ENCODE data around the gene PLIN5.
"Not testable (repeated sequence)": the region's sequence is repeated elsewhere in the genome, so short reads cannot be mapped to it uniquely, and the experiment has no call there.

The PLIN5 gene

GRCh38 chr19:4547303-4548237 is 12.5 kb upstream of the PLIN5 start:
- TF ChIP-seq EZH2 (IDR thresholded peaks at IDR 0.05; ENCODE audit: borderline replicate concordance, low read depth, low read length, severe bottlenecking), result no peak
- peak; percentile 57 for TF ChIP-seq CTCF (IDR thresholded peaks at IDR 0.05; ENCODE audit: borderline replicate concordance, extremely low read depth, low read length, poor library complexity, severe bottlenecking)
- Histone ChIP-seq H3K4me1 (ENCODE audit: insufficient read depth, low read length) (no peaks in the 10 kb centered on the region), H3K36me3 (ENCODE audit: insufficient read depth, low read length) (no peaks in the 10 kb centered on the region), H4K20me1 (ENCODE audit: insufficient read depth, low read length) (0 out of 2 replicates have a peak, but pooled peaks cover 9% of the 10 kb centered on the region), H3K4me2 (ENCODE audit: insufficient read depth, low read length) (no peak overlapping the region), H3K9me3 (ENCODE audit: insufficient read depth, low read length, severe bottlenecking) (no peaks in the 10 kb centered on the region), H2AFZ (ENCODE audit: low read depth, low read length) (no peak overlapping the region), H3K27me3 (ENCODE audit: insufficient read depth, low read length, poor library complexity) (no peaks in the 10 kb centered on the region), H3K79me2 (ENCODE audit: insufficient read depth, low read length) (no peaks in the 10 kb centered on the region), H3K27ac (ENCODE audit: low read length) (no peak overlapping the region), H3K4me3 (ENCODE audit: low read depth in 1 of 2, low read length in 2 of 2) (no peak overlapping the region), H3K9ac (ENCODE audit: low read depth, low read length) (no peak overlapping the region)
- DNase-seq (peak; percentile 34), ATAC-seq (ENCODE audit: insufficient read depth, low read depth) (0 out of 3 replicates have a peak, but pooled peaks have one; percentile 22)

- TF ChIP-seq CTCF (IDR thresholded peaks at IDR 0.05; ENCODE audit: borderline replicate concordance, extremely low read depth, low read length, poor library complexity, severe bottlenecking) (no peak), EZH2 (IDR thresholded peaks at IDR 0.05; ENCODE audit: borderline replicate concordance, low read depth, low read length, severe bottlenecking) (no peak)
- Histone ChIP-seq H3K4me2 (ENCODE audit: insufficient read depth, low read length) (no peak overlapping the region), H4K20me1 (ENCODE audit: insufficient read depth, low read length) (0 out of 2 replicates have a peak, but pooled peaks cover 9% of the 10 kb centered on the region), H3K27ac (ENCODE audit: low read length) (no peak overlapping the region), H3K4me3 (ENCODE audit: low read depth in 1 of 2, low read length in 2 of 2) (no peak overlapping the region), H2AFZ (ENCODE audit: low read depth, low read length) (no peak overlapping the region), H3K36me3 (ENCODE audit: insufficient read depth, low read length) (no peaks in the 10 kb centered on the region), H3K79me2 (ENCODE audit: insufficient read depth, low read length) (no peaks in the 10 kb centered on the region), H3K9me3 (ENCODE audit: insufficient read depth, low read length, severe bottlenecking) (no peaks in the 10 kb centered on the region), H3K4me1 (ENCODE audit: insufficient read depth, low read length) (no peaks in the 10 kb centered on the region), H3K27me3 (ENCODE audit: insufficient read depth, low read length, poor library complexity) (no peaks in the 10 kb centered on the region), H3K9ac (ENCODE audit: low read depth, low read length) (no peak overlapping the region)
- ATAC-seq (ENCODE audit: insufficient read depth, low read depth) (no peak), DNase-seq (no peak)
Measured at GRCh38 chr19:4543842-4544647, 9.0 kb upstream of the PLIN5 start.

- no peak overlapping the region for H2AFZ ChIP-seq (ENCODE audit: low read depth, low read length)
- DNase-seq, result no peak
- no peaks in the 10 kb centered on the region for H3K9me3 ChIP-seq (ENCODE audit: insufficient read depth, low read length, severe bottlenecking)
- H3K27me3 ChIP-seq (ENCODE audit: insufficient read depth, low read length, poor library complexity), result no peaks in the 10 kb centered on the region
- no peaks in the 10 kb centered on the region for H3K36me3 ChIP-seq (ENCODE audit: insufficient read depth, low read length)
- no peak for ATAC-seq (ENCODE audit: insufficient read depth, low read depth)
- H3K79me2 ChIP-seq (ENCODE audit: insufficient read depth, low read length), result no peaks in the 10 kb centered on the region
- H4K20me1 ChIP-seq (ENCODE audit: insufficient read depth, low read length), result 0 out of 2 replicates have a peak, but pooled peaks cover 8% of the 10 kb centered on the region
- no peak overlapping the region for H3K9ac ChIP-seq (ENCODE audit: low read depth, low read length)
- no peak overlapping the region for H3K4me3 ChIP-seq (ENCODE audit: low read depth in 1 of 2, low read length in 2 of 2)
- no peak overlapping the region for H3K4me2 ChIP-seq (ENCODE audit: insufficient read depth, low read length)
- no peak overlapping the region for H3K27ac ChIP-seq (ENCODE audit: low read length)
- TF ChIP-seq CTCF (IDR thresholded peaks at IDR 0.05; ENCODE audit: borderline replicate concordance, extremely low read depth, low read length, poor library complexity, severe bottlenecking), result no peak
- TF ChIP-seq EZH2 (IDR thresholded peaks at IDR 0.05; ENCODE audit: borderline replicate concordance, low read depth, low read length, severe bottlenecking), result no peak
- no peaks in the 10 kb centered on the region for H3K4me1 ChIP-seq (ENCODE audit: insufficient read depth, low read length)
Measured at GRCh38 chr19:4542896-4543841, 8.1 kb upstream of the PLIN5 start.

- not testable (repeated sequence) for H3K9me3 ChIP-seq (ENCODE audit: insufficient read depth, low read length, severe bottlenecking); ATAC-seq (ENCODE audit: insufficient read depth, low read depth); H3K4me2 ChIP-seq (ENCODE audit: insufficient read depth, low read length); H3K4me3 ChIP-seq (ENCODE audit: low read depth in 1 of 2, low read length in 2 of 2); DNase-seq; H3K4me1 ChIP-seq (ENCODE audit: insufficient read depth, low read length); H3K27ac ChIP-seq (ENCODE audit: low read length); H4K20me1 ChIP-seq (ENCODE audit: insufficient read depth, low read length); H3K79me2 ChIP-seq (ENCODE audit: insufficient read depth, low read length); H3K27me3 ChIP-seq (ENCODE audit: insufficient read depth, low read length, poor library complexity); H3K36me3 ChIP-seq (ENCODE audit: insufficient read depth, low read length); H2AFZ ChIP-seq (ENCODE audit: low read depth, low read length); H3K9ac ChIP-seq (ENCODE audit: low read depth, low read length)
Measured at GRCh38 chr19:4541806-4542145, 6.8 kb upstream of the PLIN5 start.
